Activated CD8-positive, alpha-beta memory T cell treated with anti-CD3 and anti-CD28 coated beads for 4 hours (primary cell): Measurements from ENCODE around the gene DMXL2.
"Not testable (repeated sequence)": the region's sequence is repeated elsewhere in the genome, so short reads cannot be mapped to it uniquely, and the experiment has no call there.

ENCODE experiments used
- DNase-seq, 2 donors: peaks; one replicate each; pipeline ENCODE4 v3.0.0-alpha.2; 2020; ENCODE audit warnings: low read depth in 2 of 2

The DMXL2 gene

GRCh38 chr15:51621936-51622603 is 501 bp downstream of the DMXL2 start:
- peak in 1 of 2 donors; percentile 1 for DNase-seq

- no peak for DNase-seq
Observed at GRCh38 chr15:51621155-51621765, 1.3 kb downstream of the DMXL2 start.

- DNase-seq = no peak
Observed at GRCh38 chr15:51620641-51621040, 1.9 kb downstream of the DMXL2 start.

- DNase-seq = no peak
Observed at GRCh38 chr15:51620122-51620521, 2.4 kb downstream of the DMXL2 start.

GRCh38 chr15:51619331-51620035 is 3.1 kb downstream of the DMXL2 start:
- no peak for DNase-seq

GRCh38 chr15:51617886-51618285 is 4.7 kb downstream of the DMXL2 start:
- DNase-seq = no peak

- no peak for DNase-seq
Observed at GRCh38 chr15:51613951-51614350, 8.6 kb downstream of the DMXL2 start.

GRCh38 chr15:51612669-51613068 is 9.9 kb downstream of the DMXL2 start:
- DNase-seq = not testable (repeated sequence)

GRCh38 chr15:51603462-51603948 is 19.1 kb downstream of the DMXL2 start:
- DNase-seq = not testable (repeated sequence)

- no peak for DNase-seq
Observed at GRCh38 chr15:51603002-51603401, 19.6 kb downstream of the DMXL2 start.

- no peak for DNase-seq
Observed at GRCh38 chr15:51602484-51602883, 20.1 kb downstream of the DMXL2 start.

GRCh38 chr15:51601801-51602200 is 20.8 kb downstream of the DMXL2 start:
- no peak for DNase-seq

- DNase-seq = no peak
Observed at GRCh38 chr15:51600114-51600513, 22.5 kb downstream of the DMXL2 start.

- DNase-seq = no peak
Observed at GRCh38 chr15:51589881-51590568, 32.5 kb downstream of the DMXL2 start.

GRCh38 chr15:51588966-51589365 is 33.6 kb downstream of the DMXL2 start:
- DNase-seq = no peak

- no peak for DNase-seq
Observed at GRCh38 chr15:51585986-51586385, 36.6 kb downstream of the DMXL2 start.

- no peak for DNase-seq
Observed at GRCh38 chr15:51580982-51581381, 41.6 kb downstream of the DMXL2 start.

- DNase-seq = no peak
Observed at GRCh38 chr15:51580385-51580784, 42.2 kb downstream of the DMXL2 start.

GRCh38 chr15:51579012-51579411 is 43.6 kb downstream of the DMXL2 start:
- no peak for DNase-seq

- no peak for DNase-seq
Observed at GRCh38 chr15:51577636-51578304, 44.8 kb downstream of the DMXL2 start.

- DNase-seq = no peak
Observed at GRCh38 chr15:51576911-51577500, 45.6 kb downstream of the DMXL2 start.
